GM12864 (cell line): Measurements from ENCODE around the gene STAU1.
"Not testable (repeated sequence)": the region's sequence is repeated elsewhere in the genome, so short reads cannot be mapped to it uniquely, and the experiment has no call there.

Experiments
- DNase-seq: peaks from one replicate; pipeline ENCODE4 v3.0.0-alpha.2; 2011; ENCODE audit warnings: low read depth
- H3K4me3 ChIP-seq: 2 replicates; pipeline ENCODE4 v1.5.1; 2011; ENCODE audit warnings: mild to moderate bottlenecking, low read depth, low read length, control low read depth
- TF ChIP-seq, protein P1 (sequence below): IDR thresholded peaks from 2 replicates; pipeline ENCODE4 v1.5.1; 2011; ENCODE audit warnings: low read depth, mild to moderate bottlenecking, moderate library complexity, low read length, control low read depth, inconsistent platforms; ENCODE audit errors: missing control alignments

STAU1 gene

DNA sequence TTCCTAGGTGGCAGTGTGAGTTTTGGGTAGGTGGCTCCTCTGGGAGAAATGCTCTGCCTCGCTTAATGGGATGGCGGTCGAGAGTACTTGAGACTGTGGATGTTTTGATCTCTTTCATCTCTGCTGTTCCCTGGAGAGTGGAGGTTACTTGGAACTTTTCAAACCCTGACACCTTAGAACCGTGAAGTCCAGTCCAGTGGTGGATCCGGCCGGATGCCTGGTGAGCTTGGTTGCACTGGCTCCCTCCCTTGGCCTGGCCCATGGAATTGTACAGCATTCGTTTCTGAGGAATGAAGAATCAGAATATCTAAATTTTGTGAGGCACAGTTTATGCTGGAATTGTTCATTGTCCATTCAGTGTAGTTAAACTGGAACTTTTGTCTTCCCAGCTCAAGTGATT, 91.0 kb downstream of the STAU1 start:
- TF ChIP-seq, protein P1, sequence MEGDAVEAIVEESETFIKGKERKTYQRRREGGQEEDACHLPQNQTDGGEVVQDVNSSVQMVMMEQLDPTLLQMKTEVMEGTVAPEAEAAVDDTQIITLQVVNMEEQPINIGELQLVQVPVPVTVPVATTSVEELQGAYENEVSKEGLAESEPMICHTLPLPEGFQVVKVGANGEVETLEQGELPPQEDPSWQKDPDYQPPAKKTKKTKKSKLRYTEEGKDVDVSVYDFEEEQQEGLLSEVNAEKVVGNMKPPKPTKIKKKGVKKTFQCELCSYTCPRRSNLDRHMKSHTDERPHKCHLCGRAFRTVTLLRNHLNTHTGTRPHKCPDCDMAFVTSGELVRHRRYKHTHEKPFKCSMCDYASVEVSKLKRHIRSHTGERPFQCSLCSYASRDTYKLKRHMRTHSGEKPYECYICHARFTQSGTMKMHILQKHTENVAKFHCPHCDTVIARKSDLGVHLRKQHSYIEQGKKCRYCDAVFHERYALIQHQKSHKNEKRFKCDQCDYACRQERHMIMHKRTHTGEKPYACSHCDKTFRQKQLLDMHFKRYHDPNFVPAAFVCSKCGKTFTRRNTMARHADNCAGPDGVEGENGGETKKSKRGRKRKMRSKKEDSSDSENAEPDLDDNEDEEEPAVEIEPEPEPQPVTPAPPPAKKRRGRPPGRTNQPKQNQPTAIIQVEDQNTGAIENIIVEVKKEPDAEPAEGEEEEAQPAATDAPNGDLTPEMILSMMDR: no peak
- no peak for DNase-seq
- H3K4me3 ChIP-seq: no peak overlapping the region

DNA sequence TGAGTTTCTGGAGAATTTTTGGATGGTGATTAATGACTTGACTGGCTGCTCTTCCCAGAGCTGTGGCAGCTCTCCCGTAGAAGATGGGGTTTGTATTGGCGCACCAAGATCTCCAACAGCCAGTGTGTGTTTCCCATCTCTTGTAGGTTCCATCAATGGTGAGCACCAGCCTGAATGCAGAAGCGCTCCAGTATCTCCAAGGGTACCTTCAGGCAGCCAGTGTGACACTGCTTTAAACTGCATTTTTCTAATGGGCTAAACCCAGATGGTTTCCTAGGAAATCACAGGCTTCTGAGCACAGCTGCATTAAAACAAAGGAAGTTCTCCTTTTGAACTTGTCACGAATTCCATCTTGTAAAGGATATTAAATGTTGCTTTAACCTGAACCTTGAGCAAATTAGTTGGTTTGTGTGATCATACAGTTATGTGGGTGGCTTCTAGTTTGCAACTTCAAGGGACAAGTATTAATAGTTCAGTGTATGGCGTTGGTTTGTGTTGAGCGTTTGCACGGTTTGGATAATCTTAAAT, 91.9 kb downstream of the STAU1 start:
- no peak for DNase-seq
- H3K4me3 ChIP-seq: no peak overlapping the region
- TF ChIP-seq, protein P1: no peak

DNA sequence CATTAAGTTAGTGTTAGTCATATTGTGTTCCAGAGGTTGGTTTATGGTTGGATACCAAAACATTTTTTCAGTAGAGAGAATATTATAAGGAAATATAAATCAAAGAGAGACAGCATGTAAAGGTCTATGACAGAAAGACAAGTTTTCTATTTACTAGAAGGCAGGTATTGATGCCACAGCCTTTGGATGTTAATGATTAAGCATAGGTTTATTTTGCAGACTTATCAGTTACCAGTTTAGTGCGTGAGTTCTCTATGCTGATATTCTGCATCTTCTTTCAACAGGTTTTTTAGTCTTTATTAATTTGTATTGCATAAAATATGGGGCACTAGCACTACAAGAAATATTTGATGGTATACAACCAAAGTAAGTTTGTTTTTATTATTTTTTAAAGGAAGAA, 96.4 kb downstream of the STAU1 start:
- no peak overlapping the region for H3K4me3 ChIP-seq
- TF ChIP-seq, protein P1: no peak
- no peak for DNase-seq

DNA sequence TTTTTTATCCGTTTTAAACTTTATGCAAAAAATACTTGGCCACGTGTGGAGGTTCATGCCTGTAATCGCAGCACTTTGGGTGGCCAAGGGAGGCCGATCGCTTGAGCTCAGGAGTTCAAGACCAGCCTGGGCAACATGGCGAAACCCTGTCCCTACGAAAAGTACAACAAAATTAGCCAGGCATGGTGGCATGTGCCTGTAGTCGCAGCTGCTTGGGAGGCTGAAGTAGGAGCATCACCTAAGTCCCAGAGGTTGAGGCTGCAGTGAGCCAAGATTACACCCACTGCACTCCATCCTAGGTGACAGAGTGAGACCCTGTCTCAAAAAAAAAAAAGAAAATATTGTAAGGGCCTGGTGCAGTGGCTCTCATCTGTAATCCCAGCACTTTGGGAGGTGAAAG, 97.0 kb downstream of the STAU1 start:
- no peak overlapping the region for H3K4me3 ChIP-seq
- no peak for DNase-seq
- TF ChIP-seq, protein P1: no peak

DNA sequence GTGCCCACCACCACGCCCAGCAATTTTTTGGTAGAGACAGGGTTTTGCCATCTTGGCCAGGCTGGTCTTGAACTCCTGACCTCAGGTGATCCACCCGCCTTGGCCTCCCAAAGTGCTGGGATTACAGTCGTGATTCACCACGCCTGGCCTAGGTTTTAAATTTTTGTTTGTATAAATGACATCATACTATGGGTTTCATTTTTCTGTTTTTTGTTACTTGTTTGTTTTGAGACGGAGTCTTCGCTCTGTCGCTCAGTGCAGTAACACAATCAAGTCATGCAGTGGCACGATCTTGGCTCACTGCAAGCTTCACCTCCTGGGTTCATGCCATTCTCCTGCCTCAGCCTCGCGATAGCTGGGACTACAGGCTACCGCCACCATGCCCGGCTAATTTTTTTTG, 105.8 kb downstream of the STAU1 start:
- DNase-seq, H3K4me3 ChIP-seq: not testable (repeated sequence)

DNA sequence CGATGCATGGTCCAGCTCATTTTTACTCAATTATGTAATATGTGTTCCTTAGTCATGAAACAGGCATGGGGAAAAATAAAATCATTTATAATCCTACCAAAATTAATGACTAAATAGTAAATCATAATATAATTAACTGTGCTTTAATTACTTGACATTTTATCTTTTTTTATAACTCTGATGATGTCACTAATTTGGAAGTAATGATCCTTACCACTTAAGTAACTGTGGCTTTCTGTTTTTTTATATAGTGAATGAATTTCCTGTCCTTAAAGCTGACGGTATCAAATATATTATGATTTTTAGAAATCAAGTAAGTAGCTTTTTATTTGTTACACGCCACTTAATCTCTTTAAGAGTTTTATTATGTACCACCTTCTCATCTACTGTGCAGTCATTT, 109.8 kb downstream of the STAU1 start:
- H3K4me3 ChIP-seq: no peak overlapping the region
- TF ChIP-seq, protein P1: no peak
- no peak for DNase-seq

DNA sequence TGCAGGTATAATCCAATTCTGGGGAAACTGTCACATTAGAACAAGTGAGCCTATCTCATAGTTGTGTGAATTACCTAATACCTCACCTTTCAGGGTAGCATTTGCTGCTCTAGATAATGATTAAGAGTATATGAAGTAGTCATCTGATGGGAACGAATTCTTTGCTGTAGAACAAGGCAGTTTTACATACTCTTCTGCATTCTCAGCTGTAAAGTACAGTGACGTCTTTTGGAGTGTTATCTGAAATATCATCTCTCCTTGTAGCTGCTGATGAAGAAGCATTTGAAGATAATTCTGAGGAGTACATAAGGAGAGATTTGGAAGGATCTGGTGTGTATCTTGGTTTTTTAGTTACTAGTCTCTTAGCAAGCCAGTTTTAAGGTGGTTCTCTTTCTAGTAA, 113.6 kb downstream of the STAU1 start:
- no peak overlapping the region for H3K4me3 ChIP-seq
- no peak for DNase-seq
- TF ChIP-seq, protein P1: no peak
